Right atrium auricular region (tissue), 2 donors: Measurements from ENCODE around the gene EEF2KMT. TPM values are rescaled to one million over a fixed set of nuclear protein-coding genes. Genes with fewer than 3 reads are reported as not detected.
"Not testable (repeated sequence)": the region's sequence is repeated elsewhere in the genome, so short reads cannot be mapped to it uniquely, and the experiment has no call there.

Source experiments
- DNase-seq: peaks from one replicate; pipeline ENCODE4 v3.0.0-alpha.2; 2019; ENCODE audit warnings: low spot score
- H3K27ac ChIP-seq, 2 donors: fragments of 200-600 bp; sonication (generic); 1 replicate in 1 of 2; 2 replicates in 1 of 2; pipeline ENCODE4 v1.5.1; 2016 to 2019
- H3K27me3 ChIP-seq, 2 donors: fragments of 200-600 bp; sonication (generic); one replicate each; pipeline versions ENCODE4 v1.5.1 to v1.6.0; 2017 to 2019
- H3K36me3 ChIP-seq: fragments of 200-600 bp; sonication (generic); one replicate; pipeline ENCODE4 v1.5.1; 2016
- H3K4me1 ChIP-seq, 2 donors: fragments of 200-600 bp; sonication (generic); one replicate each; pipeline versions ENCODE4 v1.5.1 to v1.6.0; 2017 to 2019
- H3K4me3 ChIP-seq, 2 donors: fragments of 200-600 bp; sonication (generic); 1 replicate in 1 of 2; 2 replicates in 1 of 2; pipeline ENCODE4 v1.5.1; 2017 to 2019; ENCODE audit warnings: mild to moderate bottlenecking in 1 of 2, moderate library complexity in 1 of 2
- H3K9me3 ChIP-seq, 2 donors: fragments of 200-600 bp; sonication (generic); one replicate each; pipeline ENCODE4 v1.5.1; 2019
- CTCF ChIP-seq, 2 donors: fragments of 200-600 bp; sonication (generic); IDR thresholded peaks; one replicate each; pipeline ENCODE4 v1.5.1; 2019; ENCODE audit warnings: antibody characterized with exemption in 2 of 2
- total RNA-seq, 2 donors: library from RNA; depleted of rRNA; stranded (reverse); fragments of >200 nt; gene quantifications; one replicate each; pipeline ENCODE4 v1.1.0, GENCODE V29; 2016

The EEF2KMT gene
- total RNA-seq, 2 donors from 2014 or later: 2.8 to 6.0 TPM

GRCh38 chr16:5108505-5109158 lies 11.0 kb upstream of the EEF2KMT start:
- H3K9me3 ChIP-seq: no peaks in the 10 kb centered on the region
- no peak overlapping the region for H3K27ac ChIP-seq
- no peak for TF ChIP-seq CTCF (IDR thresholded peaks at IDR 0.05)
- no peak for DNase-seq
- no peaks in the 10 kb centered on the region for H3K4me1 ChIP-seq
- H3K4me3 ChIP-seq: no peak overlapping the region
- no peaks in the 10 kb centered on the region for H3K27me3 ChIP-seq
- no peaks in the 10 kb centered on the region for H3K36me3 ChIP-seq

- not testable (repeated sequence) for DNase-seq, H3K36me3 ChIP-seq, H3K4me3 ChIP-seq, H3K4me1 ChIP-seq, H3K27ac ChIP-seq, H3K9me3 ChIP-seq, H3K27me3 ChIP-seq
Observed at GRCh38 chr16:5105039-5105438, 7.4 kb upstream of the EEF2KMT start.

- H3K27me3 ChIP-seq, H3K4me1 ChIP-seq, DNase-seq: not testable (repeated sequence)
Observed at GRCh38 chr16:5103296-5104032, 5.9 kb upstream of the EEF2KMT start.

GRCh38 chr16:5099174-5099573 lies 1.6 kb upstream of the EEF2KMT start:
- peak overlapping the region in 1 of 2 donors; percentile 90 for H3K4me3 ChIP-seq
- H3K27me3 ChIP-seq, DNase-seq, H3K36me3 ChIP-seq, H3K4me1 ChIP-seq, H3K9me3 ChIP-seq: not testable (repeated sequence)
- peak overlapping the region in 1 of 2 donors; percentile 85 for H3K27ac ChIP-seq

More at GRCh38 chr16:5103296-5104032, 5.9 kb upstream of the EEF2KMT start:
- H3K4me3 ChIP-seq, H3K36me3 ChIP-seq, H3K27ac ChIP-seq, H3K9me3 ChIP-seq: not testable (repeated sequence)

GRCh38 chr16:5098221-5099159 lies 895 bp upstream of the EEF2KMT start:
- Histone ChIP-seq H3K4me3 (peak overlapping the region; percentile 85 to 90), H3K27ac (peak overlapping the region; percentile 84 to 85)
- not testable (repeated sequence) for H3K4me1 ChIP-seq, H3K27me3 ChIP-seq, H3K36me3 ChIP-seq, H3K9me3 ChIP-seq
- DNase-seq: peak; percentile 67

GRCh38 chr16:5097061-5097469 lies 530 bp downstream of the EEF2KMT start:
- H3K27me3 ChIP-seq, DNase-seq, H3K36me3 ChIP-seq, H3K4me1 ChIP-seq, H3K9me3 ChIP-seq: not testable (repeated sequence)
- Histone ChIP-seq H3K4me3 (peak overlapping the region; percentile 85 to 90), H3K27ac (peak overlapping the region; percentile 84)

GRCh38 chr16:5096437-5097060 lies 1.0 kb downstream of the EEF2KMT start:
- H3K36me3 ChIP-seq, H3K4me1 ChIP-seq, DNase-seq, H3K27me3 ChIP-seq, H3K9me3 ChIP-seq: not testable (repeated sequence)
- Histone ChIP-seq H3K27ac (peak overlapping the region; percentile 84), H3K4me3 (peak overlapping the region; percentile 85 to 90)

GRCh38 chr16:5095145-5095830 lies 2.3 kb downstream of the EEF2KMT start:
- H3K36me3 ChIP-seq, H3K9me3 ChIP-seq, DNase-seq, H3K27ac ChIP-seq, H3K4me3 ChIP-seq, H3K4me1 ChIP-seq, H3K27me3 ChIP-seq: not testable (repeated sequence)

- H3K4me1 ChIP-seq, H3K4me3 ChIP-seq, H3K36me3 ChIP-seq, DNase-seq, H3K27me3 ChIP-seq, H3K9me3 ChIP-seq, H3K27ac ChIP-seq: not testable (repeated sequence)
Observed at GRCh38 chr16:5093746-5094145, 3.8 kb downstream of the EEF2KMT start.

- H3K27me3 ChIP-seq, H3K36me3 ChIP-seq, H3K9me3 ChIP-seq, H3K4me3 ChIP-seq, DNase-seq, H3K4me1 ChIP-seq, H3K27ac ChIP-seq: not testable (repeated sequence)
Observed at GRCh38 chr16:5093081-5093480, 4.5 kb downstream of the EEF2KMT start.

GRCh38 chr16:5090592-5090991 lies 7.0 kb downstream of the EEF2KMT start:
- H3K36me3 ChIP-seq, H3K27me3 ChIP-seq: not testable (repeated sequence)

GRCh38 chr16:5089911-5090555 lies 7.6 kb downstream of the EEF2KMT start:
- not testable (repeated sequence) for H3K27ac ChIP-seq, H3K27me3 ChIP-seq, DNase-seq, H3K9me3 ChIP-seq, H3K4me1 ChIP-seq, H3K36me3 ChIP-seq, H3K4me3 ChIP-seq

More at GRCh38 chr16:5090592-5090991, 7.0 kb downstream of the EEF2KMT start:
- H3K27ac ChIP-seq, H3K4me3 ChIP-seq, DNase-seq, H3K4me1 ChIP-seq, H3K9me3 ChIP-seq: not testable (repeated sequence)
